Endothelial cell of umbilical vein (primary cell): ENCODE measurements around the gene TNFRSF1B. TPM values are rescaled to one million over a fixed set of nuclear protein-coding genes. Genes with fewer than 3 reads are reported as not detected.

Experiments
- BruUV-seq: library from RNA; stranded (reverse); fragments of 400-500 nt; replicated peaks from 2 replicates; lab custom pipeline; 2021; lab: Mats Ljungman, UMichigan
- CTCF ChIA-PET: fragments of 300-600, 350-600 bp; sonication (Branson Sonifier 250); formaldehyde crosslinking; loops from one replicate; lab custom pipeline; 2021; ENCODE audit warnings: antibody characterized with exemption, inconsistent platforms; lab: Charles Lee
- POLR2A ChIA-PET: fragments of 300-600, 350-600 bp; sonication (Branson Sonifier 250); formaldehyde crosslinking; loops from one replicate; lab custom pipeline; 2021; ENCODE audit warnings: antibody characterized with exemption, inconsistent platforms; lab: Charles Lee
- DNase-seq: peaks from one replicate; pipeline ENCODE4 v3.0.0-alpha.2; 2011; ENCODE audit warnings: low read depth, low spot score
- FAIRE-seq: peaks from 2 replicates; lab custom pipeline; 2011; peaks lifted over from hg19 to GRCh38; lab: Jason Lieb, UNC
- H2AFZ ChIP-seq: 2 replicates; pipeline ENCODE4 v1.6.0; 2012; ENCODE audit warnings: low read depth, low read length, control low read depth, inconsistent platforms
- H3K27ac ChIP-seq: 2 replicates; pipeline ENCODE4 v1.5.1; 2011; ENCODE audit warnings: low read depth, mild to moderate bottlenecking, control low read depth, low read length, moderate library complexity; ENCODE audit not compliant: insufficient read depth
- H3K27me3 ChIP-seq, 2 experiments: 2 replicates each; pipeline versions ENCODE4 v1.6.0 to v1.6.1; 2011; ENCODE audit warnings: low read length in 2 of 2, mixed read lengths in 1 of 2; ENCODE audit not compliant: control insufficient read depth in 2 of 2, insufficient read depth in 2 of 2
- H3K36me3 ChIP-seq, 2 experiments: 2 replicates in 1 of 2; 3 replicates in 1 of 2; pipeline ENCODE4 v1.5.1; 2011; ENCODE audit warnings: low read length in 2 of 2, mild to moderate bottlenecking in 1 of 2, moderate library complexity in 1 of 2; ENCODE audit not compliant: control insufficient read depth in 2 of 2, insufficient read depth in 2 of 2; ENCODE audit errors: extremely low read depth in 1 of 2
- H3K4me1 ChIP-seq: 3 replicates; pipeline ENCODE4 v1.5.1; 2011; ENCODE audit warnings: mild to moderate bottlenecking, low read length; ENCODE audit not compliant: control insufficient read depth, insufficient read depth; ENCODE audit errors: extremely low read depth
- H3K4me2 ChIP-seq: 2 replicates; pipeline ENCODE4 v1.6.1; 2011; ENCODE audit warnings: low read length, control low read depth, mixed read lengths; ENCODE audit not compliant: insufficient read depth
- H3K4me3 ChIP-seq, 3 experiments: fragments of 200-600 bp in 1 of 3; sonication (generic), shearing (Covaris generic) in 1 of 3; replicated peaks in 1 of 3; 2 replicates each; pipeline ENCODE4 v1.5.1; 2011 to 2016; ENCODE audit warnings: control low read depth in 3 of 3, low read length in 3 of 3, mild to moderate bottlenecking in 2 of 3, inconsistent platforms in 1 of 3, low read depth in 1 of 3, moderate library complexity in 1 of 3; ENCODE audit not compliant: insufficient read depth in 1 of 3
- H3K79me2 ChIP-seq: 2 replicates; pipeline ENCODE4 v1.6.0; 2012; ENCODE audit warnings: low read length, inconsistent platforms; ENCODE audit not compliant: control insufficient read depth, insufficient read depth
- H3K9ac ChIP-seq: replicated peaks from 2 replicates; pipeline ENCODE3; 2011; ENCODE audit warnings: low read length, control low read depth; ENCODE audit not compliant: insufficient read depth; ENCODE audit errors: extremely low read depth
- H3K9me1 ChIP-seq: replicated peaks from 3 replicates; pipeline ENCODE4 v1.6.0; 2011; ENCODE audit warnings: mild to moderate bottlenecking, low read length; ENCODE audit not compliant: control insufficient read depth, insufficient read depth; ENCODE audit errors: extremely low read depth
- H3K9me3 ChIP-seq: replicated peaks from 2 replicates; pipeline ENCODE4 v1.5.1; 2012; ENCODE audit warnings: low read length, inconsistent platforms; ENCODE audit not compliant: control insufficient read depth, insufficient read depth
- H4K20me1 ChIP-seq: replicated peaks from 2 replicates; pipeline ENCODE3; 2011; ENCODE audit warnings: mild to moderate bottlenecking, low read length; ENCODE audit not compliant: control insufficient read depth, insufficient read depth; ENCODE audit errors: extremely low read depth
- CTCF ChIP-seq, 2 donors: IDR thresholded peaks; 1 replicate in 1 of 2; 2 replicates in 1 of 2; pipeline ENCODE4 v1.5.1; 2011; ENCODE audit warnings: low read length in 2 of 2, mild to moderate bottlenecking in 2 of 2, moderate library complexity in 2 of 2, control low read depth in 1 of 2, inconsistent platforms in 1 of 2, low read depth in 1 of 2; ENCODE audit not compliant: insufficient read depth in 1 of 2; ENCODE audit errors: extremely low read depth in 1 of 2
- EZH2 ChIP-seq: IDR thresholded peaks from 2 replicates; pipeline ENCODE4 v1.6.1; 2012; ENCODE audit warnings: borderline replicate concordance, low read depth, mild to moderate bottlenecking, moderate library complexity, low read length, inconsistent platforms; ENCODE audit not compliant: severe bottlenecking
- FOS ChIP-seq: IDR thresholded peaks from 2 replicates; pipeline ENCODE4 v1.6.1; 2011; ENCODE audit warnings: mild to moderate bottlenecking, low read length, moderate library complexity, borderline replicate concordance; ENCODE audit not compliant: insufficient read depth
- GATA2 ChIP-seq: IDR thresholded peaks from 2 replicates; pipeline ENCODE4 v1.7.0; 2011; ENCODE audit warnings: low read depth, mild to moderate bottlenecking, moderate library complexity, mixed read lengths, low read length; ENCODE audit not compliant: insufficient read length, insufficient read depth
- JUN ChIP-seq: IDR thresholded peaks from 2 replicates; pipeline ENCODE4 v1.6.1; 2011; ENCODE audit warnings: borderline replicate concordance, low read depth; ENCODE audit not compliant: insufficient read length, insufficient read depth
- MAX ChIP-seq: IDR thresholded peaks from 2 replicates; pipeline ENCODE4 v1.6.1; 2011; ENCODE audit not compliant: insufficient read depth, insufficient read length
- MYC ChIP-seq: IDR thresholded peaks from one replicate; pipeline ENCODE4 v1.6.1; 2011; ENCODE audit warnings: mild to moderate bottlenecking, low read depth, low read length
- POLR2A ChIP-seq: IDR thresholded peaks from 2 replicates; pipeline ENCODE4 v1.6.1; 2012; ENCODE audit warnings: low read depth, mild to moderate bottlenecking, control low read depth, low read length
- POLR2AphosphoS5 ChIP-seq: IDR thresholded peaks from 2 replicates; pipeline ENCODE4 v1.6.1; 2012; ENCODE audit warnings: low read depth, mild to moderate bottlenecking, control low read depth, low read length, moderate library complexity; ENCODE audit not compliant: insufficient read depth
- dilution Hi-C: fragments of 300-500 bp; cut with MboI; formaldehyde crosslinking; loops from one replicate; pipeline ENCODE4 v1.15.0; 2019; ENCODE audit warnings: low sequenced_read_pairs; ENCODE audit not compliant: extremely low pct_ligation_motif_present
- intact Hi-C: fragments of 100-400 bp; cut with micrococcal nuclease; formaldehyde crosslinking; loops from one replicate; pipeline ENCODE4 v1.10.0; 2022
- polyA plus RNA-seq, 4 experiments: library from polyadenylated mRNA; depleted of rRNA in 3 of 4; stranded (reverse) in 3 of 4; unstranded in 1 of 4; fragments of >200 nt; gene quantifications; 2 replicates each; pipeline versions ENCODE4 v1.2.1 to v1.2.3, GENCODE V29; 2011 to 2012; ENCODE audit warnings: missing spikeins in 1 of 4
- total RNA-seq: library from RNA; stranded (reverse); gene quantifications from 2 replicates; pipeline ENCODE4 v1.2.3, GENCODE V29; 2021

The TNFRSF1B gene
- total and polyA plus RNA-seq, 2 donors (not counting 3 experiments of a cell fraction or from before 2014, with no cell fraction given): 53.6 to 65.9 TPM

GRCh38 chr1:12246584-12246983 lies 79.8 kb downstream of the TNFRSF1B start:
- Histone ChIP-seq H3K27ac (no peak overlapping the region), H2AFZ (no peak overlapping the region), H3K4me2 (no peak overlapping the region), H3K9ac (no peak overlapping the region), H3K36me3 (peaks cover 10 to 20% of the 10 kb centered on the region in 2 experiments), H3K9me3 (no peaks in the 10 kb centered on the region), H3K4me3 (no peak overlapping the region), H3K9me1 (no peaks in the 10 kb centered on the region), H4K20me1 (no peaks in the 10 kb centered on the region), H3K79me2 (no peaks in the 10 kb centered on the region), H3K4me1 (no peaks in the 10 kb centered on the region), H3K27me3 (no peaks in the 10 kb centered on the region)
- POLR2A ChIA-PET: no interaction called here
- no TSS peak for BruUV-seq
- CTCF ChIA-PET: interaction anchor here (1.2 to 1.7 kb wide), 2 partner anchors 12 to 122 kb away, joined by 5 to 9 read pairs; no protein-coding TSS in a partner anchor
- no peak for TF ChIP-seq JUN
- TF ChIP-seq MYC: no peak
- no peak for TF ChIP-seq FOS
- TF ChIP-seq CTCF (IDR thresholded peaks at IDR 0.05; ENCODE audit: extremely low read depth in 1 of 2, insufficient read depth in 1 of 2, low read depth in 1 of 2, low read length in 2 of 2): no peak
- TF ChIP-seq MAX: no peak
- TF ChIP-seq GATA2: no peak
- no peak for TF ChIP-seq POLR2A
- TF ChIP-seq EZH2: no peak
- TF ChIP-seq POLR2AphosphoS5: no peak
- no peak for DNase-seq
- intact Hi-C loops: no loop called here
- dilution Hi-C loops: no loop called here
- FAIRE-seq: no peak
